ENCODE measurements around the gene PCDHGB6.
A peak's percentile ranks its signal among the peaks of the same experiment; 100 is the strongest.
"Not testable (repeated sequence)": the region's sequence is repeated elsewhere in the genome, so short reads cannot be mapped to it uniquely, and the experiment has no call there.

Gene PCDHGB6

DNA sequence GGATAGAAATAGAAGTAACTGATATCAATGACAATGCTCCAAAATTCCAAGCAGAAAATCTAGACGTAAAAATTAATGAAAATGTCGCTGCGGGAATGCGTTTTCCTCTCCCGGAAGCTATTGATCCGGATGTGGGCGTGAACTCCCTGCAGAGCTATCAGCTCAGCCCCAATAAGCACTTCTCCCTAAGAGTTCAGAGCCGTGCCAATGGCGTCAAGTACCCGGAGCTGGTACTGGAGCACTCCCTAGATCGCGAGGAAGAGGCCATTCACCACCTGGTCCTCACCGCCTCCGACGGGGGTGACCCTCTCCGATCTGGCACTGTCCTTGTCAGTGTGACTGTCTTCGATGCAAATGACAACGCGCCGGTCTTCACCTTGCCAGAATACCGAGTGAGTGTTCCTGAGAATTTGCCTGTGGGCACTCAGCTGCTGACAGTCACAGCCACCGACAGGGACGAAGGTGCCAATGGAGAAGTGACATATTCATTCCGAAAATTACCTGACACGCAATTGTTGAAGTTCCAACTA, 5.8 kb downstream of the PCDHGB6 start:
- Histone ChIP-seq H3K9me2 (replicated peaks; ENCODE audit: insufficient read depth, low read length) (no peaks in the 10 kb centered on the region), H3K9me3 (replicated peaks; ENCODE audit: insufficient read depth, low read length) (no peaks in the 10 kb centered on the region), H3K79me2 (ENCODE audit: low read length) (no peaks in the 10 kb centered on the region), H3K36me3 (replicated peaks; ENCODE audit: insufficient read depth, low read length) (no peaks in the 10 kb centered on the region), H3K4me1 (ENCODE audit: low read length) (no peaks in the 10 kb centered on the region), H3K27me3 (replicated peaks; ENCODE audit: insufficient read depth, low read length) (peaks cover 19% of the 10 kb centered on the region), H2AFZ (ENCODE audit: low read length) (peak overlapping the region; percentile 8; the same call in 1 of the 2 replicates), H4K20me1 (ENCODE audit: insufficient read depth, low read length) (no peaks in the 10 kb centered on the region), H3F3A (ENCODE audit: insufficient read depth, low read length) (no peaks in the 10 kb centered on the region), H3K4me2 (ENCODE audit: low read depth, low read length) (peak overlapping the region; percentile 57), H3K4me3 (ENCODE audit: low read length) (peak overlapping the region; percentile 55), H3K9ac (ENCODE audit: low read length) (no peak overlapping the region), H3K27ac (ENCODE audit: low read length) (no peak overlapping the region)
- TF ChIP-seq EZH2 (optimal IDR thresholded peaks at IDR 0.05; ENCODE audit: low read depth, low read length) (no peak), EZH2phosphoT487 (IDR thresholded peaks at IDR 0.05; ENCODE audit: low read length) (no peak), CTCF (IDR thresholded peaks at IDR 0.05; ENCODE audit: low read length) (no peak)
- no peak for DNase-seq

DNA sequence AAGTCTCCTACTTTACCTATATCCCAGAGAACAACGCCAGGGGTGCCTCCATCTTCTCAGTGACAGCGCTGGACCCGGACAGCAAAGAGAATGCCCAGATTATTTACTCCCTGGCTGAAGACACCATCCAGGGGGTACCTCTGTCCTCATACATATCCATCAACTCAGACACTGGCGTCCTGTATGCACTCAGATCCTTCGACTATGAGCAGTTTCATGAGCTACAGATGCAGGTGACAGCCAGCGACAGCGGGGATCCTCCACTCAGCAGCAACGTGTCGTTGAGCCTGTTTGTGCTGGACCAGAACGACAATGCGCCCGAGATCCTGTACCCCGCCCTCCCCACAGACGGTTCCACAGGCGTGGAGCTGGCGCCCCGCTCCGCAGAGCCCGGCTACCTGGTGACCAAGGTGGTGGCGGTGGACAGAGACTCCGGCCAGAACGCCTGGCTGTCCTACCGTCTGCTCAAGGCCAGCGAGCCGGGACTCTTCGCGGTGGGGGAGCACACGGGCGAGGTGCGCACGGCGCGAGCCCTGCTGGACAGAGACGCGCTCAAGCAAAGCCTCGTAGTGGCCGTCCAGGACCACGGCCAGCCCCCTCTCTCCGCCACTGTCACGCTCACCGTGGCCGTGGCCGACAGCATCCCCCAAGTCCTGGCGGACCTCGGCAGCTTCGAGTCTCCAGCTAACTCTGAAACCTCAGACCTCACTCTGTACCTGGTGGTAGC, 6.9 kb downstream of the PCDHGB6 start:
- not testable (repeated sequence) for DNase-seq; H3F3A ChIP-seq (ENCODE audit: insufficient read depth, low read length); H3K9me2 ChIP-seq (replicated peaks; ENCODE audit: insufficient read depth, low read length); H3K27ac ChIP-seq (ENCODE audit: low read length); H3K4me3 ChIP-seq (ENCODE audit: low read length); H3K9ac ChIP-seq (ENCODE audit: low read length); H3K4me1 ChIP-seq (ENCODE audit: low read length); H3K9me3 ChIP-seq (replicated peaks; ENCODE audit: insufficient read depth, low read length); H3K36me3 ChIP-seq (replicated peaks; ENCODE audit: insufficient read depth, low read length); H2AFZ ChIP-seq (ENCODE audit: low read length); H3K79me2 ChIP-seq (ENCODE audit: low read length); H3K4me2 ChIP-seq (ENCODE audit: low read depth, low read length); H4K20me1 ChIP-seq (ENCODE audit: insufficient read depth, low read length)
- H3K27me3 ChIP-seq (replicated peaks; ENCODE audit: insufficient read depth, low read length) = peaks cover 25% of the 10 kb centered on the region

- not testable (repeated sequence) for H3K9ac ChIP-seq (ENCODE audit: low read length); H3K9me2 ChIP-seq (replicated peaks; ENCODE audit: insufficient read depth, low read length); DNase-seq; H3K27ac ChIP-seq (ENCODE audit: low read length); H2AFZ ChIP-seq (ENCODE audit: low read length); H4K20me1 ChIP-seq (ENCODE audit: insufficient read depth, low read length); H3K79me2 ChIP-seq (ENCODE audit: low read length); H3K4me1 ChIP-seq (ENCODE audit: low read length); H3F3A ChIP-seq (ENCODE audit: insufficient read depth, low read length); H3K9me3 ChIP-seq (replicated peaks; ENCODE audit: insufficient read depth, low read length); H3K4me2 ChIP-seq (ENCODE audit: low read depth, low read length); H3K4me3 ChIP-seq (ENCODE audit: low read length); H3K36me3 ChIP-seq (replicated peaks; ENCODE audit: insufficient read depth, low read length)
- peaks cover 25% of the 10 kb centered on the region for H3K27me3 ChIP-seq (replicated peaks; ENCODE audit: insufficient read depth, low read length)
Measured at GRCh38 chr5:141415275-141415618, 7.4 kb downstream of the PCDHGB6 start.

DNA sequence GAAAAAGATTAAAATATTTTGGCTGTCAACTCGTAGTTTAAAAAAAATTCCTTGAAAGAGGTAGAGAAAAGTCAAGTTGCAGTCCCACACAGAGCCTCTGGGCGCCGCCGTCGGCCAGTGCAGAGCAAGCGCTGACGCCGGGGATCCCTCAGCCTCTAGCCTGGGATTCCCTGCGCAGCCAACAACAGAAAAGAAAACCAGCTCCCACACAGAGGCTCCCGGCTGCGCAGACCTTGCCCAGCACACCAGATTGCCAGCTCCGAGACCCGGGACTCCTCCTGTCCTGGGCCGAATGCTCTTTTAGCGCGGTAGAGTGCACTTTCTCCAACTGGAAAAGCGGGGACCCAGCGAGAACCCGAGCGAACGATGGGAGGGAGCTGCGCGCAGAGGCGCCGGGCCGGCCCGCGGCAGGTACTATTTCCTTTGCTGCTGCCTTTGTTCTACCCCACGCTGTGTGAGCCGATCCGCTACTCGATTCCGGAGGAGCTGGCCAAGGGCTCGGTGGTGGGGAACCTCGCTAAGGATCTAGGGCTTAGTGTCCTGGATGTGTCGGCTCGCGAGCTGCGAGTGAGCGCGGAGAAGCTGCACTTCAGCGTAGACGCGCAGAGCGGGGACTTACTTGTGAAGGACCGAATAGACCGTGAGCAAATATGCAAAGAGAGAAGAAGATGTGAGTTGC, 9.8 kb downstream of the PCDHGB6 start, which contains the start of gene PCDHGB7:
PCDHGB7 (plus strand) TSS at position 184 of the 679 bp plus-strand sequence; CDS start at position 367, 183 bp downstream.
- H3K36me3 ChIP-seq (replicated peaks; ENCODE audit: insufficient read depth, low read length); H3K27ac ChIP-seq (ENCODE audit: low read length); H4K20me1 ChIP-seq (ENCODE audit: insufficient read depth, low read length); H3F3A ChIP-seq (ENCODE audit: insufficient read depth, low read length); H3K9ac ChIP-seq (ENCODE audit: low read length); H3K9me3 ChIP-seq (replicated peaks; ENCODE audit: insufficient read depth, low read length); H3K9me2 ChIP-seq (replicated peaks; ENCODE audit: insufficient read depth, low read length); H3K79me2 ChIP-seq (ENCODE audit: low read length); H3K4me1 ChIP-seq (ENCODE audit: low read length): not testable (repeated sequence)
- Histone ChIP-seq H3K4me3 (ENCODE audit: low read length) (peak within 1 kb of the TSS; percentile 67), H3K27me3 (replicated peaks; ENCODE audit: insufficient read depth, low read length) (peaks cover 37% of the 10 kb centered on the region), H2AFZ (ENCODE audit: low read length) (peak within 1 kb of the TSS; percentile 76), H3K4me2 (ENCODE audit: low read depth, low read length) (peak within 1 kb of the TSS; percentile 58)
- TF ChIP-seq CTCF (IDR thresholded peaks at IDR 0.05; ENCODE audit: low read length) = peak; percentile 69
- DNase-seq = peak; percentile 78
